Measurements from ENCODE around the gene CELSR1. TPM values are rescaled to one million over a fixed set of nuclear protein-coding genes. Genes with fewer than 3 reads are reported as not detected.

CELSR1 gene
- total and polyA plus RNA-seq, 2 of the 13 experiments (the other 11 are each of a cell fraction or from before 2014, with no cell fraction given), result 0.78 to 1.8 TPM

DNA sequence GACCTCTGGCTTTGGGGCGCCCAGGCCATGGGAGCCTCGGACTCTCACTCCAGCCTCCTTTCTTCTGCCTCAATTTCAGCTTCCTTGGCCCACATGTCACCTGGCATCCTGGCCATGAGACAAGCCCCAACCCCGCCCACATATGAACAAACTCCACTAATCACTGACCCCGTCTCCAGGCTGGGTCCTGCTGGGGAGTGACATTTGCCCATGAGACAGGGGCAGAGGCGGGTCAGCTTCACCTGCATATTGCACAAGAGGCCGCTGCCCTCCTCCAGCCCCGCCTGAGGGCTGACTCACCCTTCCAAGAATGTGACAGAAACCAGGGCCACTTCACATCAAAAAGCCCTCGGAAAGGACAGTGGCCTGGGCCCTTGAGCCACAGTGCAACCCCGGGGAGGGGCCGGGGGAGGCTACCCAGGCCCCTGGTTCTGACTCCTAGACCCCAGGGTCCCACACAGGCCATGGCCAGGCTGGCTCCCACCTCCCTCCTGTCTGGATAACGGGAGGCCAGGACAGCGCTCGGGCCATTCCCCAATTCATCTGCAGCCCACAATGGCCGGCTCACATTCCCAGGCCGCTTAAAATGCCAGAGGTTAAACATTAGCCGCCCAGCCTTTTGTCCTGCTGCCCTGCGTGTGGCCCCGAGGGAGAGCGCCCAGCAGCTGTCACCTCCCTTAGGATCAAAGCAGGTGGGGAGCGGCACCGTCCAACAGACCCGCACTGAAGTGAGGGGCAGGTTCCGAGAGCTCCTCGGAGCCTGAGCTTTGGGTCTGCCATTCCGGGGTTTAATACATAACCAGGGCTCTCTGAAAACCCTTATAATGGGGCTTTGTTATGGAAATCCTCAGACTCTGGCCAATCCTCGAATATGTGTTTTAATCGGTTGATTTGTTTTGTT is 159.6 kb downstream of the CELSR1 start (continued):
- TF ChIP-seq, protein P1, sequence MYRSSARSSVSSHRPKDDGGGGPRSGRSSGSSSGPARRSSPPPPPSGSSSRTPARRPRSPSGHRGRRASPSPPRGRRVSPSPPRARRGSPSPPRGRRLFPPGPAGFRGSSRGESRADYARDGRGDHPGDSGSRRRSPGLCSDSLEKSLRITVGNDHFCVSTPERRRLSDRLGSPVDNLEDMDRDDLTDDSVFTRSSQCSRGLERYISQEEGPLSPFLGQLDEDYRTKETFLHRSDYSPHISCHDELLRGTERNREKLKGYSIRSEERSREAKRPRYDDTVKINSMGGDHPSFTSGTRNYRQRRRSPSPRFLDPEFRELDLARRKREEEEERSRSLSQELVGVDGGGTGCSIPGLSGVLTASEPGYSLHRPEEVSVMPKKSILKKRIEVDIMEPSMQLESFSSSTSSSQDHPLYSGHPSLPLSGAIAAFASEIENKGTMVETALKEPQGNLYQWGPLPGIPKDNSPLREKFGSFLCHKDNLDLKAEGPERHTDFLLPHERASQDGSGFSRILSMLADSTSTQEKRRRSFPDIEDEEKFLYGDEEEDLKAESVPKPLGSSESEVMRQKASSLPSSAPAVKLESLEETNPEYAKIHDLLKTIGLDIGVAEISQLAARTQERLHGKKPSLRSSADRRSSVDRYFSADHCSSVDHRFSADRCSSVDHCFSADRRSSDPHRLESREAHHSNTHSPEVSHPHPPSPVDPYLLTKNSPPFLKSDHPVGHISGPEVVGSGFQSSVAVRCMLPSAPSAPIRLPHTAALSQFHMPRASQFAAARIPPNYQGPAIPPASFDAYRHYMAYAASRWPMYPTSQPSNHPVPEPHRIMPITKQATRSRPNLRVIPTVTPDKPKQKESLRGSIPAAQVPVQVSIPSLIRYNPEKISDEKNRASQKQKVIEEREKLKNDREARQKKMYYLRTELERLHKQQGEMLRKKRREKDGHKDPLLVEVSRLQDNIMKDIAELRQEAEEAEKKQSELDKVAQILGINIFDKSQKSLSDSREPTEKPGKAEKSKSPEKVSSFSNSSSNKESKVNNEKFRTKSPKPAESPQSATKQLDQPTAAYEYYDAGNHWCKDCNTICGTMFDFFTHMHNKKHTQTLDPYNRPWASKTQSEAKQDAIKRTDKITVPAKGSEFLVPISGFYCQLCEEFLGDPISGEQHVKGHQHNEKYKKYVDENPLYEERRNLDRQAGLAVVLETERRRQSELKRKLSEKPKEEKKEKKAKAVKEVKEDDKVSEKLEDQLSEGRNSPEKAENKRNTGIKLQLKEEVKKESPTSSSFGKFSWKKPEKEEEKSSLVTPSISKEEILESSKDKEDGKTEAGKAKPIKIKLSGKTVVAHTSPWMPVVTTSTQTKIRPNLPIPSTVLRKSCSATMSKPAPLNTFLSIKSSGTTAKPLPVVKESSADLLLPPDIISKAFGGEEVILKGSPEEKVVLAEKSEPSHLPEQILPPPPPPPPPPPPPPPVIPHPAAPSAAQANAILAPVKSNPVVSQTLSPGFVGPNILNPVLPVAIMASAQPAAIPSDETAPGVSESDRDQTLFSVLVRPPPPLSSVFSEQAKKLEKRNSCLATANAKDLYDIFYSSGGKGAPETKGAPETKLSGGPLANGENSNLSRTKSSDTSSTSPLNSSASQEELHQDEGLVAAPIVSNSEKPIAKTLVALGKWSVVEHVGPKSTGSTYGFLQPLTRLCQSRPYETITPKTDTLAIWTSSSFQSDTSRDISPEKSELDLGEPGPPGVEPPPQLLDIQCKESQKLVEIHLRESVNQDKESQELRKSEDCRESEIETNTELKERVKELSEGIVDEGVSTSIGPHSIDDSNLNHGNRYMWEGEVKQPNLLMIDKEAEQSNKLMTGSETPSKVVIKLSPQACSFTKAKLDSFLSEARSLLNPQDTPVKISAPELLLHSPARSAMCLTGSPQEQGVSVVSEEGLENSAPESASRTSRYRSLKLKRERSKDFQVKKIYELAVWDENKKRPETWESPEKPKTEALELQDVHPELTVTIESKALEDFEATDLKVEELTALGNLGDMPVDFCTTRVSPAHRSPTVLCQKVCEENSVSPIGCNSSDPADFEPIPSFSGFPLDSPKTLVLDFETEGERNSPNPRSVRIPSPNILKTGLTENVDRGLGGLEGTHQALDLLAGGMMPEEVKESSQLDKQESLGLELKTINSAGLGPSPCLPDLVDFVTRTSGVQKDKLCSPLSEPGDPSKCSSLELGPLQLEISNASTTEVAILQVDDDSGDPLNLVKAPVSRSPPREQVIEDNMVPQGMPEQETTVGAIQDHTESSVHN (CRISPR knock-in tag; IDR thresholded peaks at IDR 0.05), result no peak
- TF ChIP-seq, protein P2, sequence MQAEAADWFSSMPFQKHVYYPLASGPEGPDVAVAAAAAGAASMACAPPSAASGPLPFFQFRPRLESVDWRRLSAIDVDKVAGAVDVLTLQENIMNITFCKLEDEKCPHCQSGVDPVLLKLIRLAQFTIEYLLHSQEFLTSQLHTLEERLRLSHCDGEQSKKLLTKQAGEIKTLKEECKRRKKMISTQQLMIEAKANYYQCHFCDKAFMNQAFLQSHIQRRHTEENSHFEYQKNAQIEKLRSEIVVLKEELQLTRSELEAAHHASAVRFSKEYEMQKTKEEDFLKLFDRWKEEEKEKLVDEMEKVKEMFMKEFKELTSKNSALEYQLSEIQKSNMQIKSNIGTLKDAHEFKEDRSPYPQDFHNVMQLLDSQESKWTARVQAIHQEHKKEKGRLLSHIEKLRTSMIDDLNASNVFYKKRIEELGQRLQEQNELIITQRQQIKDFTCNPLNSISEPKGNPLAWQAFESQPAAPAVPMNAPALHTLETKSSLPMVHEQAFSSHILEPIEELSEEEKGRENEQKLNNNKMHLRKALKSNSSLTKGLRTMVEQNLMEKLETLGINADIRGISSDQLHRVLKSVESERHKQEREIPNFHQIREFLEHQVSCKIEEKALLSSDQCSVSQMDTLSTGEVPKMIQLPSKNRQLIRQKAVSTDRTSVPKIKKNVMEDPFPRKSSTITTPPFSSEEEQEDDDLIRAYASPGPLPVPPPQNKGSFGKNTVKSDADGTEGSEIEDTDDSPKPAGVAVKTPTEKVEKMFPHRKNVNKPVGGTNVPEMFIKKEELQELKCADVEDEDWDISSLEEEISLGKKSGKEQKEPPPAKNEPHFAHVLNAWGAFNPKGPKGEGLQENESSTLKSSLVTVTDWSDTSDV (CRISPR knock-in tag; IDR thresholded peaks at IDR 0.05), result no peak
- TF ChIP-seq ZNF615 (CRISPR knock-in tag; IDR thresholded peaks at IDR 0.05; ENCODE audit: borderline replicate concordance) (no peak), EED (CRISPR knock-in tag; IDR thresholded peaks at IDR 0.05) (no peak), GFI1 (CRISPR knock-in tag; IDR thresholded peaks at IDR 0.05; ENCODE audit: borderline replicate concordance) (peak; percentile 93), CCDC6 (CRISPR knock-in tag; IDR thresholded peaks at IDR 0.05) (peak; percentile 64), NRL (CRISPR knock-in tag; IDR thresholded peaks at IDR 0.05; ENCODE audit: borderline replicate concordance) (0 out of 2 replicates have a peak, but pooled peaks have one; percentile 56), ZNF225 (CRISPR knock-in tag; IDR thresholded peaks at IDR 0.05) (no peak), MEIS1 (CRISPR knock-in tag; IDR thresholded peaks at IDR 0.05; ENCODE audit: borderline replicate concordance) (peak; percentile 91; the same call in 1 of the 2 replicates), RELA (CRISPR knock-in tag; IDR thresholded peaks at IDR 0.05) (no peak)
- TF ChIP-seq, protein P3, sequence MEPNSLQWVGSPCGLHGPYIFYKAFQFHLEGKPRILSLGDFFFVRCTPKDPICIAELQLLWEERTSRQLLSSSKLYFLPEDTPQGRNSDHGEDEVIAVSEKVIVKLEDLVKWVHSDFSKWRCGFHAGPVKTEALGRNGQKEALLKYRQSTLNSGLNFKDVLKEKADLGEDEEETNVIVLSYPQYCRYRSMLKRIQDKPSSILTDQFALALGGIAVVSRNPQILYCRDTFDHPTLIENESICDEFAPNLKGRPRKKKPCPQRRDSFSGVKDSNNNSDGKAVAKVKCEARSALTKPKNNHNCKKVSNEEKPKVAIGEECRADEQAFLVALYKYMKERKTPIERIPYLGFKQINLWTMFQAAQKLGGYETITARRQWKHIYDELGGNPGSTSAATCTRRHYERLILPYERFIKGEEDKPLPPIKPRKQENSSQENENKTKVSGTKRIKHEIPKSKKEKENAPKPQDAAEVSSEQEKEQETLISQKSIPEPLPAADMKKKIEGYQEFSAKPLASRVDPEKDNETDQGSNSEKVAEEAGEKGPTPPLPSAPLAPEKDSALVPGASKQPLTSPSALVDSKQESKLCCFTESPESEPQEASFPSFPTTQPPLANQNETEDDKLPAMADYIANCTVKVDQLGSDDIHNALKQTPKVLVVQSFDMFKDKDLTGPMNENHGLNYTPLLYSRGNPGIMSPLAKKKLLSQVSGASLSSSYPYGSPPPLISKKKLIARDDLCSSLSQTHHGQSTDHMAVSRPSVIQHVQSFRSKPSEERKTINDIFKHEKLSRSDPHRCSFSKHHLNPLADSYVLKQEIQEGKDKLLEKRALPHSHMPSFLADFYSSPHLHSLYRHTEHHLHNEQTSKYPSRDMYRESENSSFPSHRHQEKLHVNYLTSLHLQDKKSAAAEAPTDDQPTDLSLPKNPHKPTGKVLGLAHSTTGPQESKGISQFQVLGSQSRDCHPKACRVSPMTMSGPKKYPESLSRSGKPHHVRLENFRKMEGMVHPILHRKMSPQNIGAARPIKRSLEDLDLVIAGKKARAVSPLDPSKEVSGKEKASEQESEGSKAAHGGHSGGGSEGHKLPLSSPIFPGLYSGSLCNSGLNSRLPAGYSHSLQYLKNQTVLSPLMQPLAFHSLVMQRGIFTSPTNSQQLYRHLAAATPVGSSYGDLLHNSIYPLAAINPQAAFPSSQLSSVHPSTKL (CRISPR knock-in tag; IDR thresholded peaks at IDR 0.05), result peak; percentile 92
